HG02973 (cell line): ENCODE results near the gene CNTN6.

Experiments used
- ATAC-seq: cut with Tn5 transposase; IDR thresholded peaks from one replicate; pipeline ENCODE4 v1.9.1; 2021; ENCODE audit warnings: moderate library complexity; ENCODE audit not compliant: unreplicated experiment

CNTN6 gene

DNA sequence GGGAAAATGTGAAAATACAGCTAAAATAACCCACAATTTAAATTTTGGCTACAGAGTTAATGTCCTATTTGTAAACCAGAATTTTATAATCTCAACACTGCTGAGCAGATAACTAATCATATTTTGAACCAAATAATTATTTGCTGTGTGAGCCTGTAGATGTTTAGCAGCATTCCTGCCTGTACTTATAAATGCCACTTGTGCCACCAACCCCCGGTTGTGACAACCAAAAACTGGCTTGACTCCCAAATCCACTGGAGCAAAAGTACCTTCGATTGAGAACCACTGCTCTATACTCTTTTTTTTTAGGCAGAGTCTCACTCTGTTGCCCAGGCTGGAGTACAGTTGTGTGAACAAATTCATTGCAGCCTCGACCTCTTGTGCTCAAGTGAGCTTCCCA is 78.5 kb downstream of the CNTN6 start:
- no peak for ATAC-seq

DNA sequence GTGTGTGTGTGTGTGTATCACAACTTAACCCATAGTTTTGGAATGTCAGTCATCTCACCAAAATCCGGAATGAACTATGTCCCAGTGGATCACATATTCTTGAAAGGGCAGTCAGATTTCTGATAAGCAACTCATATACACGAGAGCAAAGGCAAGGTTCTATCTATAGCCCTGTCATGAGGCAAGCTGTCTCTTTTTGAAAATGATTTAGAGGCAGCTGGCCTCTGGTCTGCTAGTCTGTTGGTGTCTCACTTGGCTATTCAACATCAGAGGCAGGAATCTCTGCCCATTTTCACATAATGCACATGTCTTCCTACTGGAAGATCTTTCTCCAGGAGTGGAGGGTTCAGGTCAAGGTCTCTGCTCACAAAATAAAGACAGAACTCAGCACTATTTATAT is 79.8 kb downstream of the CNTN6 start:
- no peak for ATAC-seq

DNA sequence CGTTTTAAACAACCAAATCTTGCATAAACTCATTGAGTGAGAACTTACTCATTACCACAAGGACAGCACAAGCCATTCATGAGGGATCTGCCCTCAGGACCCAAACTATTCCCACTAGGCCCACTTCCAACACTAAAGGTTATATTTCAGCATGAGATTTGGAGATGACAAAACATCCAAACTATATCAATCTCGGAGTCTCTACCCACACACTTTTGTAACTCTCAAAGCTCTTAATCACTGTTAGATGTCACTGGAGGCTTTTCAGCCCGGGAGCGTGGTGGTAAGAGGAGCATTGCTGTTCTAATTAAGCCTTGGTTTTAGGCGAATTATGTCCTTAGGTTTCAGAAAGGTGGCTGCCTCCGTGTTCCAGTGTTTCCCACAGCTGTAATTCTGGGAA is 86.3 kb downstream of the CNTN6 start:
- ATAC-seq = no peak

DNA sequence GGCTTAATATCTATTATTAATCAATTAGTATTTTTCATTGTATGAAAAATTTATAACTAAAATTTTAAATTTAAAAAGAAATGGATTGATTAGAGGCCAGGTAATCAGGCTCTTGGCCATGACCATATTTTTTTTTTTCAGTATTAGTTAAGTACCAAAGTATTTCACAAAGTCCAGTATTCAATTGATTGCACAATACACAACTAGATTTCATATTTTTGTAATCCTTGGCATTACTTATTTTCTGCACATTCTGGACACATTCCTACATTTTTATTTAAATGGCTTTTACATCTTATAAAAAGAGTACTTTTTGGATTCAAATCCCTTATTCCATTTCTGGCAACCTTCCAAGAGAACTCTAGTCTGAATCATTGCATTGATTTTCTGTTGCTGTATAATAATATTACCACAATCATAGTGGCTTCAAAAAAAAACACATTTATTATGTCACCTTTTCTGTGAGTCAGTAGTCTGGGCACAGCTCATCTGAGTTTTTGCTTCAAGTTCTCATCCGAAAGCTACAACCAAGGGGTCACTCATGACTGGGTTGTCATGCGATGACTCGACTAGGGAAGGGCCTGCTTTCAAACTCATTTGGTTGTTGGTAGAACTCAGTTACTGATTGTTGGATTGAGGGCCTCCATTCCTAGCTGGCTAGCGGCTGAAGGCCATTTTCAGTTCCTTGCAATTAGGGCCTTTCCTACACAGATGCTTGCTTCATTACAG is 90.7 kb downstream of the CNTN6 start:
- ATAC-seq = no peak

DNA sequence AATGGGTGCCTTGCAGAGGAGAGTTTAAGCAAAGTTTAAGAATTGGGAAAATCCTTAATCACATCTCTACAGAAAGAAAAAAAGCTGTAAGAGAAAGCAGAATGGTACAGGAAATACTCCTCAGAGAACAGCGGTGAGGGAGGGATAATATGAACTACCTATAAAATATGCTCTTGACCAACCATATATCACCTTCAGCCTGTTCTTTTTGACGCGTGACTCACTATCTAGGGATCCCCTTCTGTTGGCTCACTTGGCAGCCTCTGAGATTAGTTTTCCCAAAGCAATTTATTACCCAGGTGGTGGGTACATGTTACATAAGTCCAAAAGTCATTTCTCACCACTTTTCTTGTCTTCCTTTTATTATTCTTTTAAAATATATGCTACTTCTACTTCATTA is 97.7 kb downstream of the CNTN6 start:
- no peak for ATAC-seq

DNA sequence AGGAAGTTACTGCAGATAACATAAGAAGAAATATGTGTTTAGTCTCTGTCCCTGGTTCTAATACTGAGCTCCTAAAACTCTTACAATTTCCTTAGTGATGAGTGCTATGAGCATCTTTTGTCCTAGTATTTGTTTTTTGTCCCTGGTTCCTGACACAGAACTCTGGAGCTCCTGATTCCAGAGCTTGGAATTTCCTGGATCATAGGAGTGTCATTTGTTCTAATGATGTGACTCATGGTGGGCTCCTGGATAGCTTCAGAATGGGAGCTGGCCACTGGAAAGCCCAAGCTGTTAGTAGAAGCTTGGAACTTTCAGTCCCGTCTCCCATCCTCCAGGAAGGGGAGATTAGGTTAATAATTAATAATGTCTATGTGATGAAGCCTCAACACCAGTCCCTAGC is 98.2 kb downstream of the CNTN6 start:
- ATAC-seq = no peak

DNA sequence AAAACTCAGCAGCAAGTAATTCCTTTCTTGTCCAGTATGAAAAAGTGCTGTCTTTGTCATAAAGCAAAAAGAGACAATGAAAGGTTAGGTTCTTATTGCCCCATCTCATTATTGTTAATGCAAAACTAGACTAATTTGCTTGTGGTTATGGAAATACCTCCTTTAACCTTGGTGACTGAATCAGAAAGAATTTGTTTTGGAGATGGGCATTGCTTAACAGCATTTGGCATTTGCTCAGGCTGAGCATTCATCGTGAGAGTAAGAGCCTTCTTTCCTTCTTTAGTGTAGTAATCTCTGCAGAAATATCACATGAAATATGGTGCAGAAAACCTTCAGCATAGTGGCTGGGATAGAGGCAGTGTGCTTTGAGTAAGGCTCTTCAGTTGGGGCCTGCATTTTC is 103.1 kb downstream of the CNTN6 start:
- ATAC-seq = no peak

DNA sequence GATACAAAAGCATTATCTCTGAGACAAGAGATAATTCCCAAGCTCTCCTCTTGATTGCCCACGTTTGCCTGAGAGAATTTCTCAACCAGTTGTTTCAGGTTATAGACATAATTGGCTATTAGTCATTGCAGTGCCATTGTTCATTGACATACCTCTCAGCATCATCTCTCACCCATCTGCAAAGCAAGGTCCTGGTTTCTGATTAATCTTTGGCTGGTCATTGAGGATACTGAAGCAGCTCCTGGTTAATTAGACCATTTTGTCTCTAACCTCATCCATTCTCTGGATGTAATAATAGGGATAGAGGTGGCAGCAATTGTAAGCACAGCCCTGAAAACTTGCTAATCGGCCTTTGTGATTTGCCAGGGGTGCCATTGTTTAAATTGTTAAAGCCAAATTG is 104.2 kb downstream of the CNTN6 start:
- ATAC-seq = no peak

DNA sequence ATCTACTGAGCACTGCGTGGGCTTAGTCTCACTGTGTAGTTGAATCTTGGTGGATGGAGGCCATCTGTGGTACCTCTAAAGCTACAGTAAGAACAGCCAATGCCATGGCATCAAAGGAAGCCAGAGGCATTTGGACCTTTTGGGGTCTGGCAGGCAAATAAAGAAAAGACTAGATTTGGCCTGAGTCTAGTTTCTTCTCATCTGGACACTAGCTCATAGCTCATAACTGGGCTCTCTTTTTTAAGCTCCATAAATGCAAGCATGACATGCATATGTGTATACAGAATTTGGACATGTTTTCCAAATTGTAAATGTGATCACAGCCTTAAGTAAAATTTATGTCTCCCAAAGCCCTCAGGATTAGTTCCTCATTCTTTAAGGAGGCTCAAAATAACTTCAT is 107.5 kb downstream of the CNTN6 start:
- ATAC-seq = no peak

DNA sequence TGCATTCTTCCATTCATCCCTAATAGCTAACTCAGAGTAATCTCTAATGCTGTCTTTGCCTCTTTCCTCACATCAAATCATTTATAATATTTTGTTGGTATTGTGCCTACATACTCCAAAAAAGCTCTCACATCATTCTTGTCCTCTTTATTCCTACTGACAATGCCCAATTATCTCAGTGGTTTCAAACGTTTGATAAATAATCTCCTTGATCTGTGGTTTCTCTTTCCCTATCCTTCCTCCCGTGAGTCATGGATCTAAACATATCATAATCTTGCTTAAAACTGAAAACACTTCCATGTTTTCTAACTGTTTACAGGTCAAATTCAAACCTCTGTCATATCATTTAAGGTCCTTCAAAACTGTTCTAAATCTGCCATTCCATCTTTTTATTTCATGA is 115.1 kb downstream of the CNTN6 start:
- ATAC-seq = no peak

DNA sequence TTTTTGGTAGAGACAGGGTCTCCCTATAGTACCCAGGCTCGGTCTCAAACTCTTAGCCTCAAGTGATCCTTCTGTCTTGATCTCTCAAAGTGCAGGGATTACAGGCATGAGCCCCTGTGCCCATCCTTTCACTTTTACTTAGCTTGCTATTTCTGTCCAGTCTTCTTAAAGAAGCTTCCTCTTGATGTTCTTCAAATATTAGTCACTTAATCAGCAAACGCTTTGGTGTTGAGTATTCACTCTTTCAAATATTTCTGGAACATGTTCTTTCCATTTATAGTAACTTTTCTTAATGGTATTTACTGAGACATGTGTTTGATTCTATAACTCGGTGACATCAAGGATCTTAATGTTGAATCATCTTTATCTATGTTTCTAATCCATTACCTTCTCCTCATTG is 122.1 kb downstream of the CNTN6 start:
- no peak for ATAC-seq

DNA sequence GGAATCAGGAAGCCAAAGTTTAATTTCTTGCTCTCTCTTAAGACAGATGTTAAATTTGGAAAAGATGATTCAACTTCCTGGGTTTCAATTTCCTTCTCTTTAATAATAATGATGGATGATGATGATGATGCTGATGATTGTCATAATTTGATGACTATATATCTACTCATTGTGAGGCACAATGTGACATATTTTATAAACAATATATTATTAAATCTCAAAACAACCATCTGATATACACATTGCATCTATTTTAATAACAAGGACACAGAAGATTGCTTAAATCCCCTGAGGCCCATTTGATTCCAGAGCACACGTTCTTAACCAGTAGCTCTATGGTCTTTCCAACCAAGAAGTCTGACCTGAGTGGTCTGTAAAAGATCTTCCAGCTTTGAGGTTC is 124.0 kb downstream of the CNTN6 start:
- ATAC-seq = no peak

DNA sequence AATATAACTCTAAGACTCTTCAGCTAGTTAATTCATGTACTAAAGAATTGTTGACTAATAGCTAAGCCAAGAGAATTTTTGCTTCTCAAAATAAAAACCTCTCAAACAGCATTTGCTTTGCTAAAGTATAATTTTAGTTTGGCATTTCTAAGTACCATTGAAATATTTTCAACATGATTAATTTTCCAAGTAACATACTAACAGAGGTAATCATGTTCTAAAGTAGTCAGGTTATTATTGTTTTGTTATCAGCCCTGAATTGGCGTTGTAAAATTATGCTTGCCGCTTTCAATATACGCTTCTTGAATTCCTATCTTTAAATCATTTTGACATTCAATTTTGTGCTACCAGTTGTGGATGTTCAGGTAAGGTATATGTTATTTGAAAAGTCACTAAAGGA is 134.3 kb downstream of the CNTN6 start:
- ATAC-seq = no peak

DNA sequence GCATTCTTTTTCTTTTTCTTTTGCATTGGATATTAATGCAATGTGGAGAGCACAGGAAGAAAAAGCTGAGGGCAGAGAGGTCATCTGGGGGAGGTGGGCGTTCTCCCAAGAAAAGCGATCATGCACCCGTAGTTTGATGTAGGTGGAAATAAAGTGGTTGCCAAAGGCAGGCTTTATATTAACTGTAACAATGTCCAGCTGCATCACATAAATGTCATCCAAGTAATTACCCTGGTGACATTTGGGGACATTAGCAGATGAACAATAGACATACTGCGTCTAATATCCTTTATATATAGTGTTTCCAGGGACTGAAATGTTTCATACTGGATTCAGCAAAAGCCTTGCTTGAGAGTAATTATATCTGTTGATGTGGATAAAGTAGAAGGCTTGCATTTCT is 135.5 kb downstream of the CNTN6 start:
- no peak for ATAC-seq

DNA sequence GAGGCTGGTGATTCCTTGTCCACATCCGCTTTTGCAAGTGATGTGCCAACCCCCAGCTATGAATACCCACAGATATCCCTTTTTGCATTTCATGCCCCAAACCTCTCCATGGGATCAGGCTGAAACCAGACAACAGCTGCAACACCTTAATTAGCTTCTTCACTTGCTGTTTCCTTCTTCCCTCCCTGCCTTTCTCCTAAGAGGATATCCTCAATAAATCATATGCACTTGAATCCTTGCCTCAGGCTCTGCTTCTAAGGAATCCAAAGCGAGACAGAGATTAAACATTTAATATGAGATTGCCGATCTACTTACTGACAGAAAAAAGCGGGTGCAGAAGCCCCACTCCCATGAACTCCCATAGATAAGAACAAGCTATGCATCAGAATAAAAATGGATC is 138.1 kb downstream of the CNTN6 start:
- no peak for ATAC-seq

DNA sequence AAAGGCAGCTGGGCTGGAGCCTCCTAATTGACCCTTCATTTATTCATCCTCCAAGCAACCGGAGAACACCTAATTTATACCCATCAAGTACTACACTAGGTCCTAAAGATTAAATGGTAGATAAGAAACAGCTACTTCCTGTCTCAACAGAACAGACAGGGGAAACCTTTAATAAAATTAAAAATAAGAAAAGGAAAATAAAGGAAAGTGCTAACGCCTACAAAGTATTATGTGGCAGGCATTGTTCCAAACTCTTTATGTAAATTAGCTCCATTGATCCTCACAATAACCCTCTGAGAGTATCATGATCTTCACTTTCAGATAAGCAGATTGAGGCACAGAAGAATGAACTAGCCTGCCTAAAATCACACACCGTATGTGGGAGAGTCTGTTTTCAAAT is 139.5 kb downstream of the CNTN6 start:
- no peak for ATAC-seq

DNA sequence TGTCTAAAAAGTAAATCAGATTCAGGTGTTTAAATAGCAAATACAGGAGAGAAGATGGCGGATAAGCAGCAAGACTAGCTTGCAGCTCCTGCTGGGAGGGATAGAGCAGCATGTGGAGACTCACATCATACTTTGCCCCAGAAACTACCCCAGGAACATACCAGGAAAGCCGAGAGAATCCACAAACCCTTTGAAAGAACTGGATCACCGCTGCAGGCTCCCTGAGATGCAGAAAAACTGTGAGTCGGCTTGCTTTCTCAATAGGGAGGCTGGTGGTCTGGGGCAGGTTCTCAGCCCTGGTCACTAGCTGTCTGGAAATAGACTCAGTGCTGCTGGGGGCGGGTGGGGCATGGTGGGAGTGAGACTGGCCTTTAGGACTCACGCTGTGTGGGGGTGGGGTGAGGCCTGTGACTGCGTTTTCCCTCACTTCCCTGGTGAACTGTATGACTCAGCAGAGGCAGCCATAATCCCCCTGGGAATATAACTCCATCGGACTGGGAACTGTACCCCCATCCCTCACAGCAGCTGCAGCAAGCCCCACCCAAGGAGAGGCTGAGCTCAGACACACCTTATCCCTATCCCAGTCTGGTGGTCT is 142.8 kb downstream of the CNTN6 start:
- ATAC-seq = no peak

DNA sequence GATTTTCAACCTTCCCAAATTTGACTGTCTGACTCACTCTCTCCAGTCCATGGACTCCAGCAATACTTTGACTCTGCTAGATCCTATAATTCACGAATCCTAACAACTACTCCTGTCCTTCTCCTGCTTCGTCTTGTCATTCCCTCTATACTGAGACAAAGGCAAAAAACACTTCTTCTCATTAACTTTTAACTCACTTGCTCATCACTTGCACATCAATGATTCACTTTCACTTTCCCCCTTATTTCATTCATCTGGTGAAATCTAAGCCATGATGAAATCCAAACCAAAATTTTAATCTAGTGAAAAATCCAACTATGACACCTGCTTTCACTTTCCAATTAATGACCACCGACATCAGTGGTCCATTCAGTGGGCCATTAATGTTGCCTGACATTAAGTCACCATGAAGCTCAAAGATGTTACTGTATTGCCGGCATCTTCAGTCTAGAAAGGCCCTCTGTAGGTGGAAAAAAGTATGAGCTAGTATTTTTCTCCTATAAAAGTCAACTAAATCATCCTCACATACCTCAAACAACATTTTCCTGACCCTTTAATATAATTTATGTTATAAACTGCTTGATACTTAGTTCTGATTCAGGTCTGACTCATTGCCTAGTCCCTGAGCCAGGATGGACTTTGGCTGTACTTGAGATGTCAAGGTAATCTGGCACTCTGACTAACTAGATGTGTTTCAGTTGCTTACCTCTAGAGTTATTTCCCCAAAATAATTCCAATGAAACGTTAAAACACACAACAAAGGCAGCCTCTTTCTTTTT is 158.6 kb downstream of the CNTN6 start:
- no peak for ATAC-seq

DNA sequence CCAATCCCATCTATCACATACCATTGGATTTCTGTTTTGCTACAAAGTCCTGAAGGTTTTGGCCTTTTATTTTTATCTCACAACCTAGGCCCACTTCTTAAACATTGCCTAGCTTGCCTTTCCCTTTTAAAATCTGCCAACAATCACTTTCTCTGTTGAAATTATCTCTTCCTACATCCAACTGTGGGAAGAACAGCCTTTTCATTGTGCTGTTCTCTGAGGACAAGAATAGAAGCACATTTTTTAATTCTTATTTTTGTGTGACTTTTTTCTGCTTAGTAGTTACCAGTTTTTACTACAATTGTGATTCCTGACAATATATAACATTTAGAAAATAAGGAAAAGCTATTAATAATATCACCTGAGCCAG is 159.2 kb downstream of the CNTN6 start:
- no peak for ATAC-seq

DNA sequence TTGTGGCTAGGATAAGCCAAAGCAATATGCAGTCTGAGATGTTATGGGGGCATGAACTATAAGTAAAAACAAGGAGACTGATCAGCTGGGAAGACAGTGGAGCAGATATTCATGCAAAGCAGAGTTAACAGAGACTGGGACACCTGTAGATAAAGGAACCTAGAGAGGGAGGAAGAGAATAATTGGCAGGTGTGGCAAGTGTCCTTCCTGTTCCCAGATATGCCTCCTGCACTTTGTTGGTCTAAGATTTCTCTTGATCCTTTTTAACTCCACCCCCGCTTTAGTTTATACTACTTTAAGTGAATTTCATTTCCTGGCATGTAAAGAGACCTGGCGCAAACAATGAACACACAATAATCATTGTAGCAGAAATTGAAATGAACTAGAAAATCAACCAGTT is 169.4 kb downstream of the CNTN6 start:
- no peak for ATAC-seq

DNA sequence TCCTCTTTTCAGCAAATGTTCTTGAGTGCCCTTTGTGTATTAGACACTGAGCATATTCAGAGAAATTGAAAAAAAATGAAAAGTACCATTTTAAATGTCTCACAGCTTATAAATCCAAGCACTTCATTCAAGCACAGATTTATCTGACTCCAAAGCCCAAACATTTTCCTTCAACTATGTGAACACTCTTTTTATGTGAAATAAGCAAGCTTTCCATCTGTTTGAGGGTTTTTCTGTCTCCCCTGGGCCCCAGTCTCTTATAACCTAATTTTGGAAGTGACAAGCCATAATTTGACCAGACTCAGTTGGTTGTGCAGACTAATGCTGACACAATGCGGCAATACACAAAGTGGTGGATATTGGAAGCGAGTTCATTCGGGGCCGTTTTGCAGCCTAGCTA is 170.3 kb downstream of the CNTN6 start:
- ATAC-seq = no peak

DNA sequence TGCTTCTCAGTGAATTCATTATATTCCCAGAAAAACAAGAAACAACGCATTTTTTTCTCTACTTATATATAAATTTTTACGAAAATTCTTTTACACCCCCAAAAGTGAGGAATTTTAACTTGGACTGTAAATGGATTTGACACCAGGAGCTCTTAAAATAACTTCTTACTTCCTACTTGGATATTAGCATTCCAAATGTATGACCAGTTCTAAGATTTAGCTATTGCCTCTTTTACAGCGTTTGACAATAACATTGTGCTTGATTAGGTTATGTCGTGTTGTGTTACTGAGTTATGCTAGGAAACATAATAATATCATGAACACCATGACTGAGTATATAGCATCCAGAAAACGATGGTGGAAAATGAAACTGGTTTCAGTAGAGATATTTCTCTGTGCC is 177.0 kb downstream of the CNTN6 start:
- ATAC-seq = no peak
